DOHH2 (cell line): ENCODE results near the gene GLRX2.

Source experiments
- EZH2phosphoT487 ChIP-seq: fragments of 200-600 bp; sonication (generic); IDR thresholded peaks from 2 replicates; pipeline ENCODE4 v1.6.1; 2017; ENCODE audit warnings: borderline replicate concordance, mild to moderate bottlenecking, antibody characterized with exemption, low read length, moderate library complexity, mixed read lengths
- TF ChIP-seq, protein P1 (sequence below): fragments of 200-600 bp; sonication (generic); IDR thresholded peaks from one replicate; pipeline ENCODE4 v1.5.1; 2014; ENCODE audit warnings: antibody characterized with exemption, mild to moderate bottlenecking, low read depth, low read length; ENCODE audit not compliant: poor library complexity, severe bottlenecking

- TF ChIP-seq, protein P1, sequence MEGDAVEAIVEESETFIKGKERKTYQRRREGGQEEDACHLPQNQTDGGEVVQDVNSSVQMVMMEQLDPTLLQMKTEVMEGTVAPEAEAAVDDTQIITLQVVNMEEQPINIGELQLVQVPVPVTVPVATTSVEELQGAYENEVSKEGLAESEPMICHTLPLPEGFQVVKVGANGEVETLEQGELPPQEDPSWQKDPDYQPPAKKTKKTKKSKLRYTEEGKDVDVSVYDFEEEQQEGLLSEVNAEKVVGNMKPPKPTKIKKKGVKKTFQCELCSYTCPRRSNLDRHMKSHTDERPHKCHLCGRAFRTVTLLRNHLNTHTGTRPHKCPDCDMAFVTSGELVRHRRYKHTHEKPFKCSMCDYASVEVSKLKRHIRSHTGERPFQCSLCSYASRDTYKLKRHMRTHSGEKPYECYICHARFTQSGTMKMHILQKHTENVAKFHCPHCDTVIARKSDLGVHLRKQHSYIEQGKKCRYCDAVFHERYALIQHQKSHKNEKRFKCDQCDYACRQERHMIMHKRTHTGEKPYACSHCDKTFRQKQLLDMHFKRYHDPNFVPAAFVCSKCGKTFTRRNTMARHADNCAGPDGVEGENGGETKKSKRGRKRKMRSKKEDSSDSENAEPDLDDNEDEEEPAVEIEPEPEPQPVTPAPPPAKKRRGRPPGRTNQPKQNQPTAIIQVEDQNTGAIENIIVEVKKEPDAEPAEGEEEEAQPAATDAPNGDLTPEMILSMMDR, result peak; percentile 71
- no peak for TF ChIP-seq EZH2phosphoT487
Measured at GRCh38 chr1:193069748-193070385, 35.3 kb downstream of the GLRX2 start.
